Loucy (cell line): ENCODE data around the gene ACTRT2.

ENCODE experiments used
- H2AFZ ChIP-seq: fragments of 200-600 bp; sonication (generic); 2 replicates; pipeline ENCODE4 v1.6.0; 2016; ENCODE audit warnings: antibody characterized with exemption, mild to moderate bottlenecking, low read length, moderate library complexity
- H3F3A ChIP-seq: fragments of 200-600 bp; 2 replicates; pipeline ENCODE4 v1.6.0; 2016; ENCODE audit warnings: antibody characterized with exemption, low read depth, mild to moderate bottlenecking
- H3K27me3 ChIP-seq: fragments of 200-600 bp; sonication (generic); 2 replicates; pipeline ENCODE4 v1.6.1; 2014; ENCODE audit warnings: low read length, mild to moderate bottlenecking; ENCODE audit not compliant: insufficient read depth, poor library complexity, severe bottlenecking
- H3K36me3 ChIP-seq: fragments of 200-600 bp; sonication (generic); 2 replicates; pipeline ENCODE4 v1.6.1; 2016; ENCODE audit warnings: low read length; ENCODE audit not compliant: insufficient read depth
- H3K4me1 ChIP-seq: fragments of 200-600 bp; sonication (generic); 2 replicates; pipeline ENCODE4 v1.5.1; 2014; ENCODE audit warnings: low read length, mild to moderate bottlenecking; ENCODE audit not compliant: insufficient read depth, poor library complexity, severe bottlenecking
- H3K4me2 ChIP-seq: fragments of 200-600 bp; sonication (generic); 2 replicates; pipeline ENCODE4 v1.6.0; 2014; ENCODE audit warnings: antibody characterized with exemption, low read length, low read depth, mild to moderate bottlenecking; ENCODE audit not compliant: poor library complexity, severe bottlenecking
- H3K4me3 ChIP-seq: fragments of 200-600 bp; sonication (generic); 2 replicates; pipeline ENCODE4 v1.5.1; 2014; ENCODE audit warnings: low read length, mild to moderate bottlenecking, mixed read lengths; ENCODE audit not compliant: poor library complexity, severe bottlenecking
- H3K79me2 ChIP-seq: fragments of 200-600 bp; sonication (generic); 2 replicates; pipeline ENCODE4 v1.6.1; 2014; ENCODE audit warnings: low read length; ENCODE audit not compliant: insufficient read depth
- H3K9ac ChIP-seq: fragments of 200-600 bp; sonication (generic); 2 replicates; pipeline ENCODE4 v1.6.0; 2014; ENCODE audit warnings: mild to moderate bottlenecking, low read depth, low read length, moderate library complexity; ENCODE audit not compliant: poor library complexity, severe bottlenecking
- H3K9me2 ChIP-seq: fragments of 200-600 bp; sonication (generic); replicated peaks from 2 replicates; pipeline ENCODE4 v1.6.1; 2016; ENCODE audit warnings: low read depth, low read length, mixed read lengths
- H3K9me3 ChIP-seq: fragments of 200-600 bp; sonication (generic); 2 replicates; pipeline ENCODE4 v1.6.1; 2014; ENCODE audit warnings: mild to moderate bottlenecking, antibody characterized with exemption, low read length, low read depth; ENCODE audit not compliant: insufficient read depth
- H4K20me1 ChIP-seq: fragments of 200-600 bp; sonication (generic); 2 replicates; pipeline ENCODE4 v1.6.0; 2014; ENCODE audit warnings: antibody characterized with exemption, low read length, mild to moderate bottlenecking; ENCODE audit not compliant: insufficient read depth, poor library complexity, severe bottlenecking
- CTCF ChIP-seq: fragments of 200-600 bp; sonication (generic); conservative IDR thresholded peaks from 2 replicates; pipeline ENCODE4 v1.5.1; 2014; ENCODE audit warnings: mild to moderate bottlenecking, antibody characterized with exemption, low read length
- EZH2phosphoT487 ChIP-seq: fragments of 200-600 bp; IDR thresholded peaks from 2 replicates; pipeline ENCODE4 v1.6.1; 2018; ENCODE audit warnings: antibody characterized with exemption, mild to moderate bottlenecking, moderate library complexity, borderline replicate concordance

Gene ACTRT2

GRCh38 chr1:3042481-3042880 is 21.2 kb downstream of the ACTRT2 start:
- Histone ChIP-seq H3K9me2 (no peaks in the 10 kb centered on the region), H3K79me2 (no peaks in the 10 kb centered on the region), H3F3A (no peaks in the 10 kb centered on the region), H3K4me3 (no peak overlapping the region), H3K4me2 (no peak overlapping the region), H3K36me3 (no peaks in the 10 kb centered on the region), H3K9me3 (no peaks in the 10 kb centered on the region), H3K27me3 (no peaks in the 10 kb centered on the region), H2AFZ (no peak overlapping the region), H4K20me1 (no peaks in the 10 kb centered on the region), H3K9ac (no peak overlapping the region), H3K4me1 (peaks cover 27% of the 10 kb centered on the region)
- TF ChIP-seq EZH2phosphoT487 (no peak), CTCF (no peak)

GRCh38 chr1:3049164-3049563 is 27.9 kb downstream of the ACTRT2 start:
- H3K4me3 ChIP-seq = no peak overlapping the region
- no peaks in the 10 kb centered on the region for H3K79me2 ChIP-seq
- no peaks in the 10 kb centered on the region for H3K27me3 ChIP-seq
- H3K9ac ChIP-seq = no peak overlapping the region
- H3K9me3 ChIP-seq = no peaks in the 10 kb centered on the region
- H3K4me2 ChIP-seq = no peak overlapping the region
- H3F3A ChIP-seq = no peaks in the 10 kb centered on the region
- no peak overlapping the region for H2AFZ ChIP-seq
- no peaks in the 10 kb centered on the region for H3K36me3 ChIP-seq
- H3K9me2 ChIP-seq = no peaks in the 10 kb centered on the region
- TF ChIP-seq EZH2phosphoT487 = no peak
- no peak for TF ChIP-seq CTCF
- H3K4me1 ChIP-seq = no peaks in the 10 kb centered on the region
- no peaks in the 10 kb centered on the region for H4K20me1 ChIP-seq

GRCh38 chr1:3049905-3050304 is 28.6 kb downstream of the ACTRT2 start:
- Histone ChIP-seq H4K20me1 (no peaks in the 10 kb centered on the region), H3K36me3 (no peaks in the 10 kb centered on the region), H2AFZ (no peak overlapping the region), H3K4me3 (no peak overlapping the region), H3K4me2 (no peak overlapping the region), H3K79me2 (no peaks in the 10 kb centered on the region), H3K9me3 (no peaks in the 10 kb centered on the region), H3K9ac (no peak overlapping the region), H3K9me2 (no peaks in the 10 kb centered on the region), H3K27me3 (no peaks in the 10 kb centered on the region), H3F3A (no peaks in the 10 kb centered on the region), H3K4me1 (no peaks in the 10 kb centered on the region)
- TF ChIP-seq EZH2phosphoT487 (no peak), CTCF (no peak)
